Rectal smooth muscle tissue (tissue), 1 donor: ENCODE results near the gene SIGMAR1.
A peak's percentile ranks its signal among the peaks of the same experiment; 100 is the strongest.
"Not testable (repeated sequence)": the region's sequence is repeated elsewhere in the genome, so short reads cannot be mapped to it uniquely, and the experiment has no call there.

Experiments used
- H3K27ac ChIP-seq: one replicate; pipeline ENCODE4 v1.7.0; 2013; ENCODE audit warnings: low read depth, low read length, inconsistent platforms
- H3K27me3 ChIP-seq: one replicate; pipeline ENCODE4 v1.7.0; 2013; ENCODE audit warnings: low read length; ENCODE audit not compliant: control insufficient read depth, insufficient read depth
- H3K36me3 ChIP-seq: one replicate; pipeline ENCODE4 v1.7.0; 2013; ENCODE audit warnings: low read length; ENCODE audit not compliant: control insufficient read depth, insufficient read depth
- H3K4me1 ChIP-seq: one replicate; pipeline ENCODE4 v1.7.0; 2013; ENCODE audit warnings: low read length; ENCODE audit not compliant: control insufficient read depth, insufficient read depth
- H3K4me3 ChIP-seq: one replicate; pipeline ENCODE4 v1.7.0; 2013; ENCODE audit warnings: low read length
- H3K9ac ChIP-seq: one replicate; pipeline ENCODE4 v1.7.0; 2013; ENCODE audit warnings: low read length

SIGMAR1 gene

DNA sequence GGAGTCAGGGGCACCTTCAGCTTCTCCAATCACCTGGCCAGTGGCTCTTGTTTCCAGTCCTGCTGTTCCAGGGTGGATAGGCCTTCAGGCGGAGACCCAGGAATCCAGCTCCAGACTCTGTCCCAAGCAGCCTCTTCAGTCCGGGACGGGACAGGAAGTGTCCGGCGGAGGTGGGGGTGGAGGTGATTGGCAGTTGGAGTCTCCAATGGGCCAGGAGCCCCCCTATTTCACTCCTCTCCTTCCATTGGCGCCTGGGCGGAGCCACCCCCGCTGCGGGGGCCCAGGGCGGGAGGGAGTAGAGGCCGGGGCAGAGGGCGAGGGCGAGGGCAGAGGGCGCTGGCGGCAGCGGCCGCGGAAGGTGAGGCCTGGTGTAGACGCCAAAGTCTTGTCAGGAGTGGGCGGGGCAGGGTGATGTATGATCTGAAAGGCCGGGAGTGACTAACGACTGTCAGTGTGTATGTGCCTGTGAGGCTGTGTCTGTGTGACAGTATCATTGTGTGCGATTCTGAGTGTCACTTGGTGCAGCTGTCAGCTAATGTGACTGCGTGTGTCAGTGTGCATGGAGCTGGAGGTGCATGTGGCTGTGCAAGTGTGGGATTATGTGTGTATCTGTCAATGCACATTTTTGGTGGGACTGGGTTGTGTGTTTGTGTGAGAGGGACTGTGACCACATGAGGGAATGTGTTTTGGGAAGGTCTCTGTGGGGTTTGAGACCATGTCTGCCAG is 14.5 kb upstream of the SIGMAR1 start, which contains the start of gene IL11RA:
Gene IL11RA (plus strand): TSS at position 310 of the 726 bp plus-strand sequence. CDS start 3,033 bp downstream, outside the sequence.
- Histone ChIP-seq H3K9ac (peak within 1 kb of the TSS; percentile 19), H3K4me1 (peaks cover 46% of the 10 kb centered on the region), H3K27me3 (no peaks in the 10 kb centered on the region), H3K36me3 (peaks cover 15% of the 10 kb centered on the region), H3K27ac (peak within 1 kb of the TSS; percentile 93), H3K4me3 (peak within 1 kb of the TSS; percentile 48)

DNA sequence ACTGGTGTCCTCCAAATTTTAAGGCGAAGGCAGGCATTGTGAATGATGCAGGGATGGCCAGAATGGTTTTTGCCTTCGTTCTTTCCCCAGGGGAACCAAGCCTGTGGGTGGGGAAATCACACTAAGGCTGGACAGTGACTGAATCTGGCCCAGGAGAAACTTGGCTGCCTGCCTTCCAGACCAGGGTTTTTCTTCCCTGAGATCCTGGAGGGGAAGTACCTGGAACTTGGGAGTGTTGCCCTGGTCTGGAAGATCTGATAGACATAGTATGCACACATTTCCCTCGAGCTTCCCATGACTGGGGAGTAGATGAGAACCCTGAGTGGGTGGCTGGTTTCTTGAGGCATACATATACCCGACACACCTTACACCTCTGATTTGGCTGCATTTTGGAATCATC is 13.7 kb upstream of the SIGMAR1 start:
- H3K27me3 ChIP-seq, result no peaks in the 10 kb centered on the region
- peak overlapping the region; percentile 19 for H3K9ac ChIP-seq
- H3K4me1 ChIP-seq, result peaks cover 46% of the 10 kb centered on the region
- H3K36me3 ChIP-seq, result peaks cover 14% of the 10 kb centered on the region
- H3K4me3 ChIP-seq, result peak overlapping the region; percentile 48
- H3K27ac ChIP-seq, result peak overlapping the region; percentile 93

DNA sequence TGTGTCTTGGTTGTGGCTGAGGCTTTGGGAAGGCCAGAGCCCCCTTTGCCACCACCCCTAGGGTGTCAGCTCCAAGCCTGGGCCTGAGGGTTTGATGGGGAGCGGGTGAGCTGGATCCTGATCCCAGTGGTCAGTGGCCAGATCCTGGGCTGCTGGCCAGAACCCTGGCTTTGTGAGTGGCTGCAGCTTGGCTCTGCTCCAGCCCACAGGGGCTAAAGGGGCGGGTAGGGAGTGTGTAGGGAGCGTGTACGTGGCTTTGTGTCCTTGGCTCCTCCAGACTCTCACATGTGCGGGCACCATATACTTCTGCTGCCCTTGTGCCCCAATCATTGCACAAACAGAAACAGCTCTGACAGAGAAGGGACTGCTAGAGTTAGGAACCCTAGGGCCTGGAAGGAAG is 13.2 kb upstream of the SIGMAR1 start:
- Histone ChIP-seq H3K27me3 (no peaks in the 10 kb centered on the region), H3K27ac (peak overlapping the region; percentile 93), H3K36me3 (peaks cover 14% of the 10 kb centered on the region), H3K9ac (no peak overlapping the region), H3K4me3 (no peak overlapping the region), H3K4me1 (peaks cover 51% of the 10 kb centered on the region)

DNA sequence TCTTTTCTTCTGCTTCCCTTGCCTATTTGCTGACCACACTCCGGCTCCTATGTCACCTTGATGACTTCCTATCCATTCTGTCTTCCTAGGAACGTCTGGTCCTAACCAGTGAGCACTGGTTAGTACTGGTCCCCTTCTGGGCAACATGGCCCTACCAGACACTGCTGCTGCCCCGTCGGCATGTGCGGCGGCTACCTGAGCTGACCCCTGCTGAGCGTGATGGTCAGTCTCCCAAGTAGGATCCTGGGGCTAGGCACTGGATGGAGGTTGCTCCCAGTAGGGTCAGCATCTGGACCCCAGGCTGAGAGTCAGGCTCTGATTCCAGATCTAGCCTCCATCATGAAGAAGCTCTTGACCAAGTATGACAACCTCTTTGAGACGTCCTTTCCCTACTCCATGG is 11.1 kb upstream of the SIGMAR1 start:
- Histone ChIP-seq H3K27ac (no peak overlapping the region), H3K36me3 (peaks cover 14% of the 10 kb centered on the region), H3K4me1 (peaks cover 39% of the 10 kb centered on the region), H3K9ac (no peak overlapping the region), H3K4me3 (no peak overlapping the region), H3K27me3 (no peaks in the 10 kb centered on the region)

DNA sequence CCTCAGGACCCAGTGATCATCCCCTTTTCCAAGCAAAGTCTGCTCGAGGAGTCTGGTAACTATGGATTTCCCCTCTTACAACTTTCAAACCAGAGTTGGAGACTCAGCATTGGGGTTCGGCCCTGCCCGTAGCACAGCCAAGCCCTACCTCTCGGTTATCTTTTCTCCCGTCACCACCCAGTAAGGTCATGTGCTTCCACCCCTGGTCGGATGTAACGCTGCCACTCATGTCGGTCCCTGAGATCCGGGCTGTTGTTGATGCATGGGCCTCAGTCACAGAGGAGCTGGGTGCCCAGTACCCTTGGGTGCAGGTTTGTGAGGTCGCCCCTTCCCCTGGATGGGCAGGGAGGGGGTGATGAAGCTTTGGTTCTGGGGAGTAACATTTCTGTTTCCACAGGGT is 10.1 kb upstream of the SIGMAR1 start:
- peak overlapping the region; percentile 21 for H3K9ac ChIP-seq
- peak overlapping the region; percentile 84 for H3K27ac ChIP-seq
- H3K4me1 ChIP-seq, result peaks cover 30% of the 10 kb centered on the region
- H3K4me3 ChIP-seq, result peak overlapping the region; percentile 77
- no peaks in the 10 kb centered on the region for H3K27me3 ChIP-seq
- peaks cover 14% of the 10 kb centered on the region for H3K36me3 ChIP-seq

DNA sequence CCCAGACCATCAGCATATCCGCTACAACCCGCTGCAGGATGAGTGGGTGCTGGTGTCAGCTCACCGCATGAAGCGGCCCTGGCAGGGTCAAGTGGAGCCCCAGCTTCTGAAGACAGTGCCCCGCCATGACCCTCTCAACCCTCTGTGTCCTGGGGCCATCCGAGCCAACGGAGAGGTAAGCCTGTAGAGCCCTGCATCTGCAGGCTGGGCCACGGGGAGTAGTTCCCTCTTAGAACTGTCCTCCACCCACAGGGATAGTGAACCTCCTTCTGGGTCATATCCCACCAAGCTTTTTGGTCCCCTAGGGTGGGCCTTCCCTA is 9.5 kb upstream of the SIGMAR1 start:
- Histone ChIP-seq H3K9ac (peak overlapping the region; percentile 36), H3K27me3 (no peaks in the 10 kb centered on the region), H3K27ac (peak overlapping the region; percentile 84), H3K4me1 (peaks cover 24% of the 10 kb centered on the region), H3K4me3 (peak overlapping the region; percentile 77), H3K36me3 (peaks cover 14% of the 10 kb centered on the region)

DNA sequence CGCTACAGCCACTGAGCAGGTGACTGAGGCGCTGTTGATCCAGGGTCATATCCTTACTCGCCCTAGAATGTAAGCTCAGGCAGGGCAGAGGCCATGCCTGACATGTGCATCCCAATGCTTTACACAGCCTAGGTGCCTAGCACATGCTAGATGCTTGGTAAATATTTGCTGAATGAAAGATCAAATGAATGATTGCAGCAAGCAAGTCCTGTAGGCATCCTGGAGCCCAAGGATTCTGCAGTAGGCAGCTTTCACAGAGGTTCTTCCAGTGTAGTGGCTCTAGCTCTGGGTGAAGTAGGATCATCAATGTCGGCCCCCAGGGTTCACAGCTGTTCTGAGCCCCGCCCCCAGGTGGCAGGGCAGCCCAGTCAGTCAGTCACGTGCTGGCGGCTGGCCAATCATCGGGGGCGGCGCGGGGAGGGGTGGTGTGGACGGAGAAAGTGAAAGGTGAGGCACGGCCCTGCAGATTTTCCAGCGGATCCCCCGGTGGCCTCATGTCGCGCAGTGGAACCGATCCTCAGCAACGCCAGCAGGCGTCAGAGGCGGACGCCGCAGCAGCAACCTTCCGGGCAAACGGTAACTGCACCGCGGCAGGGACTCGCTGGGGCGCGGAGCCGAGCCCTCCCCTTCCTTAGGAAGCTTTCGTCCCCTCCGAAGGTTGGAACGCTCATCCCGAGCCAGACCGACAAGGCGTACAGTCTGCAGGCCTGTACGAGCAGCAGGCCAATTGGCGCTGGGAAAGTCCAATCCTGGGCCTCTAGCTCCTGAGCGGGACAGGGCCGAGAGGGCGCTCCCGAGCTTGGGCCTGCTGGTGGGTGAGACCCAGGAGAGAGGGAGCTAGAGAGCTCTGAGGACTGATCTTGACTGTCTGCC is 8.9 kb upstream of the SIGMAR1 start, which contains the start of gene GALT:
Gene GALT (plus strand): TSS at position 465 of the 873 bp plus-strand sequence. CDS start 30 bp downstream, at position 495.
- no peaks in the 10 kb centered on the region for H3K27me3 ChIP-seq
- H3K36me3 ChIP-seq, result peaks cover 14% of the 10 kb centered on the region
- peak within 1 kb of the TSS; percentile 77 for H3K4me3 ChIP-seq
- H3K9ac ChIP-seq, result peak within 1 kb of the TSS; percentile 36
- peak within 1 kb of the TSS; percentile 84 for H3K27ac ChIP-seq
- peaks cover 21% of the 10 kb centered on the region for H3K4me1 ChIP-seq

DNA sequence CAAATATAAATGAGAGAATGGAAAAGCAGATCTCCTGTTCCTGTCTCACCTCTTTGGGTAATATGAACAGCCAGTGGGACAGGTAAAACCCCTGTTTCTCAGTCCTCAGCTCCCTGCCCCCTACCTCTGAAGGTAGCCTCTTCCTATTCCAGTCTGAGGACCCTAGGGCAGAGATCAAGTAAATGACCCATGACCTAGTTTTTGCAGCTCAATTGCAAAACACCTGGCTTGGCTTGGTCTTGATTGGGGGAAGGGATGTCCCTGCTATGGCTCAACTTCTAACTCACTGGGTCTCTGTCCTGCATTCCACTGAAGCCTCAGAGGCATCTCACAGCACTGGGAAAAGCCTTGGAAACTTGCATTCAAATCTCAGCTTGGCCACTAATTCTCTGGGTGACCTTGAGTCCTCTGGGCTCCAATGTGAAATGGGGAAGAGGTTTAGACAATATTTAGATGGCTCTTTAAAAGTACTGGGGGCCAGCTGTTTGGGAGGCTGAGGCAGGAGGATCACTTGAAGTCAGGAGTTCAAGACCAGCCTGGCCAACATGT is 7.3 kb upstream of the SIGMAR1 start:
- H3K27me3 ChIP-seq, result no peaks in the 10 kb centered on the region
- H3K27ac ChIP-seq, result no peak overlapping the region
- peaks cover 13% of the 10 kb centered on the region for H3K36me3 ChIP-seq
- peaks cover 17% of the 10 kb centered on the region for H3K4me1 ChIP-seq
- no peak overlapping the region for H3K4me3 ChIP-seq
- H3K9ac ChIP-seq, result no peak overlapping the region

DNA sequence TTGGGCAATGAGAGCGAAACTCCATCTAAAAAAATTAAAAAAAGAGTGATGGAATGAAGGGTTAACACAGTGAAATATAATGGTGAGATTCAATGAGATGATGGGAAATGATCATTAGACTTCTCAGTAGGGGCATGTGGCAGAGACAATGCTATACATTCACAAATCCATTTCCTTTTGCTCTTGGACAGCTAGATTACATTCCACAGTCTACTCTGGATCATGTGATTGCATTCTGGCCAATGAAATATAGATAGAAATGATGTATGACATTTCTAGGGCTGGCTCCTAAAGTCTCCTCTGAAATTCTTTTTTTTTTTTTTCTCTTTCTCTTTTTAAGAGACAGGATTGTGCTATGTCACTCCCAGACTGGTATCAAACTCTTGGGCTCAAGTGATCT is 5.1 kb upstream of the SIGMAR1 start:
- H3K27me3 ChIP-seq, result no peaks in the 10 kb centered on the region
- H3K4me1 ChIP-seq, result peaks cover 16% of the 10 kb centered on the region
- H3K4me3 ChIP-seq, result no peak overlapping the region
- no peak overlapping the region for H3K27ac ChIP-seq
- no peaks in the 10 kb centered on the region for H3K36me3 ChIP-seq
- H3K9ac ChIP-seq, result no peak overlapping the region

DNA sequence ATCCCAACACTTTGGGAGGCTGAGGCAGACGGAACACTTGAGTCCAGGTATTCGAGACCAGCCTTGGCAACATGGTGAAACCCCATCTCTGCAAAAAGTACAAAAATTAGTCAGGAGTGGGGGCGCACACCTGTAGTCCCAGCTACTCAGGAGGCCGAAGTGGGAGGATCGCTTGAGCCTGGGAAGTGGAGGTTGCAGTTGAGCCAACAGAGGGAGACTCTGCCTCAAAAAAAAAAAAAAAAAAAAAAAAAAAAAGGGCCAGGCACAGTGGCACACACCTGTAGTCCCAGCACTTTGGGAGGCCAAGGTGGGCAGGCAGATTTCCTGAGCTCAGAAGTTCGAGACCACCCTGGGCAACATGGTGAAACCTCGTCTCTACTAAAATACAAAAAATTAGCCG is 1.7 kb upstream of the SIGMAR1 start:
- H3K27ac ChIP-seq, H3K36me3 ChIP-seq, H3K4me3 ChIP-seq, H3K27me3 ChIP-seq, H3K9ac ChIP-seq: not testable (repeated sequence)
- H3K4me1 ChIP-seq, result peaks cover 15% of the 10 kb centered on the region

DNA sequence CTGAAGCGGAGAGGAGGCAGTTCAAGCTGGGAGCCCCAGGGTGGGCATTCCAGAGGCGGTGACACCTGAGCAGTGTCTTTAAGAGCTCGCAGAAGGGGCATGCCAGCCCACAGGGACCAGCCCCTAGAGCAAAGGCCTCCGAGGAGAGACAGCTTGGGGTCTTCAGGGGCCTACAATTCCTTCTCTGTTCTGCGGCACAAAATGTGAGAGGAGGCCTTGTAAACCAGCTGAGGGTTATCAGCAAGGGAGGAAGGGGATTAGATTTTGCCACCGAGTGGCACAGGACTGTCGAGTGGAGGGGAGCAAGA is 505 bp upstream of the SIGMAR1 start:
- H3K4me1 ChIP-seq, result peaks cover 15% of the 10 kb centered on the region
- H3K9ac ChIP-seq, result peak overlapping the region; percentile 54
- peak overlapping the region; percentile 87 for H3K4me3 ChIP-seq
- no peaks in the 10 kb centered on the region for H3K27me3 ChIP-seq
- H3K36me3 ChIP-seq, result peaks cover 8% of the 10 kb centered on the region
- peak overlapping the region; percentile 81 for H3K27ac ChIP-seq

DNA sequence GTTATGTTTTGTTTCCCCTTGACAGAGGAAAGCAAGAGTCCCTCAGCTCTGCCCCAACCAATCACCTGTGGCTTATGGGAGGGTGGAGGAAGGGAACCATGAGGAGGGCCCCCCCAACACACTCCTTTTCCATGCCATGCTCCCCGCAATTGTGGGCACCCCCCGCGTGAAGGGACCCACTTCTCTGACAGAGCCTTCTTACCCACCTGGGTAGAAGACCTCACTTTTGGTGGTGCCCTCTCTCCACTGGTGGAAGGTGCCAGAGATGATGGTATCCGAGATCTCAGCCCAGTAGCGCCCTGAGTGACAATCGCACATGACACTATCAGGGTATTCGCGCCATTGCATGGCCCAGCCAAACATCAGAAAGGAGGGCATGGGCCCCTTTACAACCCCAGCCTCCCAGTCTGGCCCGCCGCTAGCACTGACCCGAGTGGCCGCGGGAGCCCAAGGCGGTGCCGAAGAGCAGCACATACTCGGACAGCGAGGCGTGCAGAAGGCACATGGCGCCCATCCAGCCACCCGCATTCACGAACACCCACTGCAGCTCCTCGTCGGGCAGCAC is 714 bp downstream of the SIGMAR1 start:
- H3K27ac ChIP-seq, result peak overlapping the region; percentile 81
- peaks cover 8% of the 10 kb centered on the region for H3K36me3 ChIP-seq
- H3K4me1 ChIP-seq, result peaks cover 15% of the 10 kb centered on the region
- H3K9ac ChIP-seq, result peak overlapping the region; percentile 29
- peak overlapping the region; percentile 87 for H3K4me3 ChIP-seq
- no peaks in the 10 kb centered on the region for H3K27me3 ChIP-seq
